NAMALWA (cell line): Measurements from ENCODE around the gene SMCO4.
"Not testable (repeated sequence)": the region's sequence is repeated elsewhere in the genome, so short reads cannot be mapped to it uniquely, and the experiment has no call there.

Experiments used
- DNase-seq: peaks from one replicate; pipeline ENCODE4 v3.0.0-alpha.2; 2015; ENCODE audit warnings: low spot score

SMCO4 gene

DNA sequence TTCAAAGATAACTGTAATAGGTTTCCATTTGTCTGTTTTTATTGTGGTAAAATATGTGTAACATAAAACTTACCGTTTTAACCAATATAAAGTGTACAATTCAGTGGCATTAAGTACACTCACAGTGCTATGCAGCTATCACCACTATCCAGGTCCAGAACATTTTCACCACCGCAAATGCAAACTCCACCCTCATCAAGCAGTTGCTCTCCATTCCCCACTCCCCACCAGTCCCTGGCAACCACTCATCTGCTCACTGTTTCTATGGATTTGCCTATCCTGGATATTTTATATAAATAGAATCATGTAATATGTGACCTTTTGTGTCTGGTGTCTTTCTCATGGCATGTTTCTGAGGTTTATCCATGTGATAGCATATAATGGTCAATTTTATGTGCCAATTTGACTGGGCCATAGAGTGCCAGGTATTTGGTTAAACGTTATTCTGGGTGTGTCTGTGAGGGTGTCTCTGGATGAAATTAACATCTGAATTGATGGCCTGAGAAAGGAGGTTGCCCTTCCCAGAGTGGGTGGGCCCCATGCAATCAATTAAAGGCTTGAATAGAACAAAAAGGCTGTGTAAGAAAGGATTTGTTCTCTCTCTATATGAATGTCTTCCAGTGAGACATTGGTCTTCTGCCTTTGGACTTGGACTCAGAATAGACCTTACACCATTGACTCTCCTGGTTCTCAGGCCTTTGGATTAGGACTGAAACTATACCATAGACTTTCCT lies 17.2 kb upstream of the SMCO4 start:
- DNase-seq: no peak

DNA sequence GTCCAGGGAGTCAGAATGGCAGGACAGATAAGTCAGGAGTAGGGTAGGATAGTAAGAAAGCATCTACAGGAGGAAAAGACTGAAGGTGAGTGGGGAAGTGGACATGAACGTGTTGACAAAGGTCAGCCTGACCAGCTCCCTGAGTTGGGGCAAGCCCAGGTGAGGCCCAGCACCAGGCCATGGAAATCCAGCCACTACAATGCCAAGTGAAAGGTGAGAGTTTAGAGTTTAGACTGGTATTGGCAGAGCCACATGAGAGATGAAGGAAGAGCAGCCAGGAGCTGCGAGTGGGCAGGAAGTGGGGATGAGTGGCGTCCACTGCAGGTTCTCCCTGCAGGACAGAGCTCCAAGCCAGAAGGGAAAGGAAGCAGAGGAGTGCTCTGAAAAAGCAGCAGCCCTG lies 16.5 kb upstream of the SMCO4 start:
- DNase-seq: no peak

DNA sequence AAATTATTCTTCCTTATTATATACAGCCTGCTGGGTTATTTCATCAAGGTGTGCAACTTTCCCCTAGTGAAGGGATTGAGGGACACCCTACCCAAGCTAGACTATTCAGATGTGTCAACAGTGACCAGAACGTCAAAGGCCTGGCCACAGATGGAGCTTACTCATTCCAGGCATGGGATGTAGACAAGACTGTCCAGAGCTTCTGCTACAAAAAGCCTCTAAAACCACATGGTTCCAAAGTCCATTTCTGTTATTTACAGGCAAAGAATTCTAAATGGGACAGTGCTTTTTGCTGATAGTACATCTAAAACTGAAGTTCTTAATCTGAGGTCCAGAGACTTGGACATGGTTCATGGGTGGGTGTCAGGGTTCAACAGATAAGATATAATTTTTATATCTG lies 9.7 kb upstream of the SMCO4 start:
- no peak for DNase-seq

DNA sequence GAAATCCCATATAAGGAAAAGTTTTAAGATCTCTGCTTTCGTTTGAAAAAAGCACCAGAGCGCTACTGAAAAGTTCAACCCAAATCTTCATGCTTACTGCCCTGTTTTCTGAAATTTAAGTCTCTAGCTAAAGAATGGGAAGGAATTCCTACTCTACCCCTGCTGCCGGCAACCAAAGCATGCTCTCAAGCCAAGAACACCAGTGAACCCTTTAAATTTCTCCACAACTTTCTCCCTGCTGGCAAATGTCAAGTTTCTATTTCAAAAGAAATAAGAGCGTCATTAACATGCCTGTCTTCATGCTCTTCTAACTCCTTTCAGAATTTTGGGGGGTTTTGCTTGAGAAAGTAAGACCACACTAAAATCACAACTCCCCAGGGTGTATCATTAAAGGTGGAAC lies 6.8 kb upstream of the SMCO4 start:
- no peak for DNase-seq

DNA sequence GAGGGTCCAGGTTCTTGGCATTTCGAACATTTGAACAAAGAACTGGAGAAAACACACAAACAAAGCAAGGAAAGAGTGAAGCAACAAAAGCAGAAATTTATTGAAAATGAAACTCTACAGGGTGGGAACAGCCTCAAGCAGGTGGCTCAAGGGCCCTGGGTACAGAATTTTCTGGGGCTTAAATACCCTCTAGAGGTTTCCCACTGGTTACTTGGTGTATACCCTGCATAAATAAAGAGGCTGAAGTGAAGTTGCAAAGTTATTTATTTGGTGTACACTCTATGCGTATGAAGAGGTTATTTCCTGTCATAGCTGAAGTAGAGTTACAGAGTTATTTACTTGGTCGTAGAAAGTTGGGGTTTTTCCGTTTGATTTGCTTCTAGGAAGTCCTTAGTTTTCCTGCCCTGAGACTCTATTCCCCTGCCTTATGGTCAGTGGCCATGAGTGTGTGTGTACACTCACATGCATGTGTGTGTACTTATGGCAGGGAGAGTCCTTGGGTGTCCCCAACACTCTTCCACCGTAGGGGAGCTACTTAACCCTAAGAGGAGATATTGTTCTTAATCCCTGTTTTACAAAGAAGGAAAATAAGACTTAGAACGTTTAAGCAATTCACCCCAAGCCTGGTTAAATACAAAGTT lies 5.6 kb upstream of the SMCO4 start:
- no peak for DNase-seq

DNA sequence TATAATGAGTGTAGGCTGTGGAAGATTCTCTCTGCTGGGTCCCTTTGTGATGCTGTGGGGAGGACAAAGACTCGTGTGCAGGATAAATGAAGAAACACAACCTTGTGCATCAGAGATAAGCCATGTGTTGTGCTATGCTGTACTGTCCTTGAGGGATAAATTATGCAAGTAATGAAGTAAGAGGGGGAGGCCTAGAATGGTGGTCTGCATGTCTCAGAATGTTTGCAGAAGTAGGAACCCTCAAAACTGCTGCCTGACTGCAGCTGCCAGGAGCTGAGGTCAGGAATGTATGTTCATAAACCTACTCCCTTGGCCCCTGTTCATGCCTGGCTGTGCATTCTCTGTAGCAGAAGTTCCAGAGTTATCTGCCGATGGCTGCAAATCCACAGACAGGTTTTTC lies 4.6 kb upstream of the SMCO4 start:
- DNase-seq: no peak

DNA sequence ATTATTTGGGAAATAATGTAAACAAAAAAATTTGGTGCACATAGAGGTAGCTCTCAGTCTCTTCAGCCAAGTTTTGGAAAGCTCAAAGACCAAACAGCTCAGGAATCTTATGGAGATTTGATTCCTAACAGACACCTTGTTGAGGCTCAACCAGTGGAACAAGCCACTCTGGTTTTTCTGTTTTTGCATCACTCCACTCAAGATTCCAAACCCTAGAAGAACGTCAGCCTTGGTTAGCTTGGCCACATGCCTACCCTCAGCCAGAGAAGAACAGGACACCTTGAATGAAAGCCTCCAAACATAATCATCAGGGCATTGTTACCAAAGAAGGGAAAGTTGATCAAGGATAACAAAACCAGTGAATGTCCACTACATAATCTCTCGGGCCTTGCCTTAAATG lies 3.8 kb upstream of the SMCO4 start:
- no peak for DNase-seq

DNA sequence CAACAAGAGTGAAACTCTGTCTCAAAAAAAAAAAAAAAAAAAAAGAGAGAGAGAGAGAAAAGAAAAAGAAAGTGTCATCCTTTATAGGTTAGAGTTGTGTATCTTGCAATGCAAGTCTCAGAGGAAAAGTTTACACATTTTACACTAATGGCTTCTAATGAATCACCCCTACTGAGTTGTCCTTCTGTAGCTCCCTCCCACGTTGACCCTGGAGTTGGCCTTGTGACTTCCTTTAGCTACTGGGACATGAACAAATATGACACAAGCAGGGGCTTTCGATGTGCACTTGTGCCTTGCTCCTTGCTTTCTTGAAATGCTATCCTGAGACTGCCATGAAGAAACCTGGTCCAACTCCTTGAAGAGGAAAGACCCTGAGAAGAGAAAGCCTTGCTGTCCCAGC lies 2.4 kb upstream of the SMCO4 start:
- DNase-seq: no peak

DNA sequence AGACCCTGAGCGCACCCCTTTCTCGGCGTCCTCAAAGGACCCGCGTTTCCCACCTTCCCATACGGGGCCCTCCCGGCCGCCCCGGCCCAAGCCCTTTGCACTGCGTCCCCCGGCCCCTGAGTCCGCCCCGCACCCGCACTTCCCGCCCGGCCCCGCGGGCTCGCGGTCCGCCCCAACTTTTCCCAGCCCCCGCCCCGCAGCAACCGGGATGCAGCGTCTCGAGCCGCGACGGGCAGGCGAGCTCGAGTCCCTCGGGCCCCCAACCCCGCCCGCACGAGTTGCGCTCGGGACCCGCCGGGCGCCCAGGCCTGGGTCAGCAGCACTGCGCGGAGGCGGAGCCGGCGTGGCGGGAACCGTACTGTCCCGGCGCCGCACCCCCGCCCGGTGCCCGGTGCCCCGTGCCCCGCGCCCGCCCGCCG lies 371 bp downstream of the SMCO4 start:
- DNase-seq: peak; percentile 8

DNA sequence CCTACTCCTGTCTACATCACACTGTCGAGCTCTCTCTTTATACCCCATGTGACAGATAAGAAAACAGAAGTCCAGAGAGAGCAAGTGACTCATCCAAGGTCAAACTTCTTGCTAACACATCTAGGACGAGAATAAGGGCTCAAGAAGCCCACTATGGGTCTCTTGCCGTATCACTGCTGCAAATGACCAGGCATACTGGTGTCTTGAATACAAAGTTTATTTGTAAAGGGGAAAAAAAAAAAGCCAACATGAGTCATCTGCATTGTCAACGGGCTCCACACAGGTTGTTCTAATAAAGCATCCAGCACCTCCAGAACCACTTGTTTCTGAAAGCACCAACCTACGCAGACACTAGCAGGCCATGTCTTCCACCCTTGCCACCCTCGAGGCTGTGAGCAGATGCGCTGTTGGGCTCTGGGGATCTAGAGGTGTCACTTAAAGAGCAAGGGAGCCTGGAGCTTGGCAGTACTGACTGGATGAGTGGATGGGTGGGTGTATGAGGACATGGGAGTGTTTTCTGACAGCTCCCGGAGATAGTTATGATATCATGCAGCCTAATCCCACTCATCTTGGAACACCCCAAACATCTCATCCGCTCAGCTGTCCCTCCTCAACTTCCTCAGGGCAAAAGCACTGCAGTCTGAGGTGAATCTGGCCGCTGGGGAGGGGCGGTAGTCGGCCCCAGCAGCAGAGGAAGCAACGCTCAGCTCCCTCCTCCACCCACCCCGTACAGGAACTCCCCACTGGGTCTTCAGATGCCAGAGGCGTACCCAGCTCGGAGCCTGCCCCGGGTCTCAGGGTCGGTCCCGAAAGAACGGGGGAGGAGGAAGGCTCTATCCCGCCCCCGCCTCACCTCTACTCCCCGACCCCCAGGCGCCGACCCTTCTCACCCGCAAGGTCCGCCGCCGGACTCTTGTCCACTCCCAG lies 1.0 kb downstream of the SMCO4 start:
- peak; percentile 53 for DNase-seq

DNA sequence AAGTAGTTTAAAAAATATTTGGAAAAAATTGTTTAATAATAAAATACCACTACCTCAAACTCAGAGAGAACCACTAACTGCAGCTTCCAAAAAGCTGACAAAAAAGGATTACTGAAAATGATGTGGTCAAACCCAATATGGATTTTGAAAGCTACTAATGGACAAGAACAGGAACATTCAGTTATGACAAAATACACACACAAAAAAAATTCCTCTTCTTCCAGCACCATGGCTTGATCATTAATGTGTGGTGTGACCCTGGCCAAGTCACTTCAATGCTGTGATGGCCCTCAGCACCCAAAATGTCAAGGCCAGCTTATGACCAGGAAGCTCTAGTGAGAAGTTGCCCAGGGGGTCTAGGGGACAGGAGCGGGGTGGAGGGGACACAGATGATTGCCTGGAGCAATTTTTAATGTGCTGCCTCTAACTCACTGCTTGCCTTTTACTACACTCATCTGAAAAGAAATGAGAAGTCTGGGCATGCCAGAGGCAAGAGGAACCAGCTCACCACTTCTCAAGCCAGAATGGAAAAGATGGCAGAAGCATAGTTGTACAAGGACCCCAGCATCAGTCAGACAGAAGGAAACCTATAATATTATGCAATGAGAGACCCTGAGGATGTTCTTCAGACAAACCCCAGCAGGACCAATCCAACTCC lies 2.2 kb downstream of the SMCO4 start:
- DNase-seq: no peak

DNA sequence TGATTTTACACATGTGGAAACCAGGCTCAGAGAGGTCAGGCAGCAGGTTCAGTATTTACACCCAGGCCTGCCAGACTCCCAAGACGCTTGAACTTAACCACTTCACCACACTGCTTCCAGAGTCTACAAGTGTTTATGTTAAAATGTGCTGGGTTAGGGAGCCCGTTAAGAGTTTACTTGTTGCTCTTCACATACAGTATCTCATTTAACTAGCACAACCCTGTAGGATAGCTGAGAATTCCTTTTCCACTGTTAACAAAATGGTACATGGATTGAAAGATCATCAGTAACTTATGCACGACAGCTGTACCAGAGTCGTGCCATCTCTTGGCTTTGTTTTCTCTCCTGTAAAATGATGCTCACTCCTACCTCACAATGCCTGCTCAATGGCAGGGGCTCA lies 2.9 kb downstream of the SMCO4 start:
- DNase-seq: no peak

DNA sequence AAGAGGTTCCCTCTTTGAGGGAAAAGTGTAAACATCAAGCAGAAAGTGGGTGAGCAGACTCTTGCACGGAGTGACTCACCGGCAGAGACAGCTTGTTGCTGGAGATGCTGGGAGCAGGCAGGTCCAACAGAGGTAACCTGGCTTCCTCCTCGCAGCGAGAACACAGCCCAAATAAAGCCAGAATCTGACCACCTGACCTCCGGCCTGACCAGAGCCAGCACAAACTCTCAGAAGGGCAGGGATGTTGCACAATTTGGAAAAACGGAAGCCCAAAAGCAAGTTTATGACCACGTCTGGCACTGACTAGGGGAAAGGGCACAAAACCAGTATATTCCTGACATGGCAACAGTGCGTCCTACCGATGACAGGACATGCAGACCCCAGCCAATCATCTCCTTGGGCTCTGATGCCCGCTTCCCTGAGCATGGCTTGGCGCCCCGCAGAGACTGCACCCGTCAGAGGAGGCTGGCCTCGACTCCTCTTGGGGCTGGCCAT lies 5.4 kb downstream of the SMCO4 start:
- no peak for DNase-seq

DNA sequence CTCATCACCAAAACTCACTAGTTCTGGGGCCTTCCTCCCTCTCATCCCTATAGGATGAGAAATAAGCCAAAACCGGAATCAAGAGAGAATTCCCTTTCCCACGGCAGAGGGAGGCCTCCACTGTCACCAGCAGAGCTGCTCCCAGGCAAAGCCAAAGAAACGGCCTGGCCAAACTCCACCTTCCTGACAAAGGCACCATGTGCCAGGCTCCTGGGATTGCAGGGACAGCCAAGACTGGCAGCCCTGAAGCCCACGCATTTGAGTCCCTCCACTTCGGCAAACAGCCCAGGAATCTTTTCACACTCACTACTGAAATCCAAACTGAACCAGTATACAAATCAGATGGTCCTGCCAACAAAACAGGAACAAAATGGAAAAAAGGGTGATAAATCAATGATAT lies 6.1 kb downstream of the SMCO4 start:
- no peak for DNase-seq

DNA sequence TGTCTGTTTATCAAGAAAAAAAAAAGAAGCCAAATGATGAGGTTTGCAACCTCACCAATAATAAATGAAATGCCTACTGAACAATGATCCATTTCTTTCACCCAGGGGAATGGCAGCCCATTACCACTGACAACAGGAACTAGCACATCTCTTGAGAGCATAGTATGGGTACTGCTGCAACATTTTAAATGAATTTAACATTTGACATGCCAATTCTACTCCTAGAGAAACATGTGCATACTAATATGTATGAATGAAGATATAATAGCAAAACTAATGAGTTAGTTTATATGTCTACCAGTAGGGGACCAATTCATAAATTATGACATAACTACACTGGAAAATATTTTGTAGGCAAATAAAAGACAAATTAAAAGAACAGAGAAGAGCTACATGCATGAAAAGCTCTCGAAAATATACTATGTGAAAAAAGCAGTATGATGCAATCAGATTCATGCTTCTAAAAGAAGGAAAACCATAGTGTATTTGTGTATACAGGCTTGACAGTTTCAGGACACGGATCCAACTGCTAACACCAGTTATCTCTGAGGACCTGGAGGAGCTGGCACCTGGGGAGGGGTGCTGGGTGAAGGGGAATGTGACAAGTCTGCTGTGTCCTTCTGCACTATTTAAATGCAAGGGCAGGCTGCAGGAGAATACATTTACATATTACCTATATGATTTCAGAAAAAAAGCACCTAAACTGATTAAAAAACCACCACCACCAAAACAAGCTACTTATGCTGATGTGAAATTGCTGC lies 6.9 kb downstream of the SMCO4 start:
- DNase-seq: peak; percentile 16

DNA sequence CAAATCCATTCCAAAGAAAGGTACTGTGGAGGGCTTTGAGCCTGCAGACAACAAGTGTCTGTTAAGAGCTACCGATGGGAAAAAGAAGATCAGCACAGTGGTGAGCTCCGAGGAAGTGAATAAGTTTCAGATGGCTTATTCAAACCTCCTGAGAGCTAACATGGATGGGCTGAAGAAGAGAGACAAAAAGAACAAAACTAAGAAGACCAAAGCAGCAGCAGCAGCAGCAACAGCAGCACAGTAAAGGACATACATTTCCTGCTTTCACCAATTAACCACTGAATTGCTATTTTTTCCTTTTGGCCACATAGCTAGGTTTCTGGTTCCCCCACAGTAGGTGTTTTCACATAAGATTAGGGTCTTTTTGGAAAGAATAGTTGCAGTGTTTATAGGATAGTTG lies 7.6 kb downstream of the SMCO4 start:
- not testable (repeated sequence) for DNase-seq

DNA sequence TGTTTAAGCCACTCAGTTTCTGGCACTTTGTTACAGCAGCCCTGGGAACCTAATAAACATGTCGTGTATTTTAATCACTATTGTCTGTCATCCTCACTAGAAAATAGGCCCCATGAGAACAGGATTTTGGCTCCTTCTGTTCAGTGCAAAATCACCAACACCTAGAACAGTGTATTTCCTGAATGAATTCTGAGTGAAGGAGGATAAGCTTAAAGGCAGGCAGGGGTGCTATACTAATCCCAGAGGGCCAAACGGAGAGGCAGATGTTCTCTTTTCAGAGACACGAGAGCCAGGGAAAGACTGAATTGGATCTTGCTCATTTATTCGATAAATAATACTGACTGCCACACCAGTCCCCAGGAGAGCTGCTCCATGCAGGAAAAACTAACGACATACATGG lies 10.4 kb downstream of the SMCO4 start:
- DNase-seq: no peak

DNA sequence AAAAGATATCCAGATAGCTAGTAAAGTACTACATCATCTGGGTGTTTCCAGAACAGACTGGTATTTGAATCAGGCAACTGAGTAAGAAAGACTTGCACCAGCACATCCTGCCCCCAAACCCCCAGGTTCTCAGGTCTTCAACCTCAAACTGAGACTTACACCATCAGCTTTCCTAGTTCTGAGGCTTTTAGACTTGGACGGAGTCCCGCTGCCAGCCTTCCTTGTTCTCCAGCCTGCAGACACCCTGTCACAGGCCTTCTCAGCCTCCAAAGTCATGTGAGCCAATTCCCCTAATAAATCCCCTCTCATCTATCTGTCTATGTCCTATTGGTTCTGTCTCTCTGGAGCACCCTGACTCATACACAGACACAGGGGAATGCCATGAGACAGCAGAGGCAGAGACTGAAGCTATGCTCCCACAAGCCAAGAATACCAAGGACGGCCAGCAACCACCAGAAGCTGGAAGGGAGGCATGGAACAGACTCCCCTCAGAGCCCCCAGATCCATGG lies 10.9 kb downstream of the SMCO4 start:
- DNase-seq: no peak

DNA sequence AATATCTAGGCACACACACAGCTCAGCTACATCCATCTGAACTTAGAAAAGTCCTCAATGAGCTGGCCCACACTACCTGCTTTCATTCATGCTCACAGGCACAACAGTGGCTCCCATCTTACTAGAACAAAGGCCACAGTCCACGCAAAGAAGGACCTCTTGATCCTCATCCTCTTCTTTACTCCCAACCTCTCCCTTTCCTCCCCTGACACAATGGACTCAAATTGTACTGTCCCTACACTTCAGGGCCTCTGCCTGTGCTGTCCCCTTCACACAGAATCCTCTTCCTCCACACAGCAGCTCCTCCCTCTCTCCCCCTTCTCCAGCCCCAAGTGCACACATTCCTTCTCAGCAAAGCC lies 12.7 kb downstream of the SMCO4 start:
- DNase-seq: no peak

DNA sequence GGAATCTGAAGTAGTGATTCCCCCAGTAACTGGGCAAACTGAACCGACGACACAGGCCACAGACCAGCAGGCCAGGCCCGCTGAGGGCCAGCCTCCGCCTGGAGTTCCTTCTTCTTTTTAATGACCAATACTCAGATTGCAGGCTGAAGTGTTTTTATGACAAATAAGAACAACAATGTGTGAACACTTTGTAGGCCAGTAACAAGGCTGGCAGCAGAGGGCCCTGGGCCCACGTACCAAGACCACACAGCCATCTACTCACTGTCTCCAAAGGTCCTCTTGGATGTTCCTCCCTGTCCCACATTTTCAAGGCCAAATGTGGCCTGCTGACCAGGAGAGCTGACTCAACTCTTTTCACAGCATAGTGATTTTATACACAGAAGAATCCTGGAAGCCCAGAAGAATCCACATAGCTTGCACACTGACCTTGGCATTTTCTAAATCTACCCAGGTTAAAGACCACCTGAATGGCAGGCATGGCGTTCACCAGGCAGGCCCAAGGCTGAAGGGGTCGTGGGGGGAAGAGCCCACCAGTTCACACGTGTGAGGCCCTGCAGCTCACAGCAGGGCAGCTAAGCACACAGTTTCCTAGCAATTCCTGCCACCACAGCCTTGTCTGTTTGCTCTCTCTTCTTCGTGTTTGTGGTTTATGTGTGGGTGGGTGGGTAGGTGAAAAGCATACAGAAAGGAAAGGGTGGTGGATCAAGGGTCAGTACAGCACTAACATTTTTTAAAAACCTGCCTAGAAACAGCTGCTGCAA lies 13.3 kb downstream of the SMCO4 start:
- no peak for DNase-seq
